ENCODE results near the gene CHTOP.

The CHTOP gene

DNA sequence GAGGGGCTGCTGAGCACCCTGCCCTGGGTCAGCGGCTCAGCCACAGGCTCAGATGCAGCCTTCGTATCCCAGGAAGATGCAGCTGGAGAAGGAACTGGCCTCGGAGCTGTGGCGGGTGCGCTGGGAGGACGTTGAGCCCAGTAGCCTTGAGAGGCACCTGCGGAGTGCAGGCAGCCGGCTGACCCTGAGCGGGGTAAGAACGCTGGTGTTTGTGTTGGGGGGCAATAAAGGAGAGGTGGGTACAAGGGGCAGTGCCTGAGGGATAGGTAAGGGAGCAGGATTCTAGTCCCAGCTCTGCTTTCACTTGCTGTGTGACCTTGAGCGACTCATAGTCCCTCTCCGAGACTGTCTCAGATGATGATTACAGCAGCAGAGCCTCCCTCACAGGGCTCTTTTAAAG lies 51.0 kb downstream of the CHTOP start:
- CTCF ChIA-PET, result no interaction called here
- Mint-ChIP-seq H3K27ac (no peak overlapping the region), H3K4me1 (peaks cover 4% of the 10 kb centered on the region), H3K9me3 (no peaks in the 10 kb centered on the region), H3K36me3 (no peaks in the 10 kb centered on the region), H3K4me3 (no peak overlapping the region), H3K27me3 (peaks cover 77% of the 10 kb centered on the region)
- no peak for DNase-seq

DNA sequence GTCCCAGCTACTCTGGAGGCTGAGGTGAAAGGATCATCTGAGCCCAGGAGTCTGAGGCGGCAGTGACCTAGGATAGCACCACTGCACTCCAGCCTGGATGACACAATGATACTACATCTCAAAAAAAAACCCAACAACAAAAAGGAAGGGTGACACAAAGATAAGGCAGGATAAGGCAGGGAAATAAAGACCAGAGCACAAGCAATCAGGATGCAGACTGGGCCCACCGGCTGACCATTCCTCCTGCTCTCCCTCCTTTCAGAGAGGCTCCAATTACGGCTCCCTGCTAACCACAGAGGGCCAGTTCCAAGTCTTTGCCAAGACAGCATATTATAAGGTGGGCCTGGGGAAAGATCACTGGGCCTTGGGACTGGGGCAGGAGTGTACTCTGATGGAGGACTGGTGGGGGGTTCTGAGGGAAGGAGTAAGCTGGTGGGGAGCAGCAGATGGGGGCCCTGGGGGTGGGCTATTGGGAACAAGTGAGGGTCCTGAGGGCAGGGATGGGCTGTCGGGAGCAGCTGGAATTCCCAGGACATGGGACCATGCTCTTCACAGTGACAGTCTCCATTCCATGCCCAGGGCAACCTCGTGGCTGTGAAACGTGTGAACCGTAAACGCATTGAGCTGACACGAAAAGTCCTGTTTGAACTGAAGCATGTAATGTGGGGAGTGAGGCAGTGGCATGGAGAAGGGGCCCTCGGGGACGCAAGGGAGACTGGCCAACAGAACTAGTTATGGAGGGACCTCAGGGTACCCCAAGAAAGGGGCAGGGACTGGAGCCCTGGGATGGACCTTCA lies 51.9 kb downstream of the CHTOP start:
- CTCF ChIA-PET, result no interaction called here
- Mint-ChIP-seq H3K4me1 (no peaks in the 10 kb centered on the region), H3K36me3 (no peaks in the 10 kb centered on the region), H3K4me3 (no peak overlapping the region), H3K27ac (no peak overlapping the region), H3K9me3 (no peaks in the 10 kb centered on the region), H3K27me3 (peaks cover 76% of the 10 kb centered on the region)
- DNase-seq, result no peak

DNA sequence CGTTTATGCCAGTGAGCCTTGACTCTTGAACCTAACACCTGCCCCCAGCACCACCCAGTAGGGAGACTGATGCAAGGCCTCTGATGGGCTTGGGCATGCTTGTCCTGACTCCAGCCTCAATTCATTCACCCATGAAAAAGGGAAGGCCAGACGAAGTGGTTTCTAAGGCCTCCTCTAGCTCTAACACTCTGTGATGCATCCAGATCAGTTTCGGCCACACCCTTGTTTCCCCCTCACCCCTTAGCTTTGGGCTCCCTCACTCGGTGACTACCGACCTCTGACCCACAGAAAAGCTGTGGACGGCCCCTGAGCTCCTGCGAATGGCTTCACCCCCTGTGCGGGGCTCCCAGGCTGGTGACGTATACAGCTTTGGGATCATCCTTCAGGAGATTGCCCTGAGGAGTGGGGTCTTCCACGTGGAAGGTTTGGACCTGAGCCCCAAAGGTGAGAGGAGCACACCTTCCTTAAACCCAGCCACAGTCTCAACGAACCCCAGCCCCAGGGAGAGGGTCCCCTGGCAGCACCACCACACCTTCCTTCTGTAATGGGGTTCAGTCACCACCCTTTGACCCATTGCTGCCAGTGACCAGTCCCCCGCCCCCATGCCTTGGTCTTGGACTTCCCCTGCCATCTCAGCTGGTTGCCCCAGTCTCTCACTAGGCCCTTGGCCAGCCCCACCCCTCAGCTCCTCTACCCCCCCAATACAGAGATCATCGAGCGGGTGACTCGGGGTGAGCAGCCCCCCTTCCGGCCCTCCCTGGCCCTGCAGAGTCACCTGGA lies 53.7 kb downstream of the CHTOP start:
- Mint-ChIP-seq H3K9me3 (no peaks in the 10 kb centered on the region), H3K36me3 (no peaks in the 10 kb centered on the region), H3K4me3 (no peak overlapping the region), H3K4me1 (peaks cover 5% of the 10 kb centered on the region), H3K27ac (no peak overlapping the region), H3K27me3 (peaks cover 58% of the 10 kb centered on the region)
- CTCF ChIA-PET, result no interaction called here
- DNase-seq, result no peak

DNA sequence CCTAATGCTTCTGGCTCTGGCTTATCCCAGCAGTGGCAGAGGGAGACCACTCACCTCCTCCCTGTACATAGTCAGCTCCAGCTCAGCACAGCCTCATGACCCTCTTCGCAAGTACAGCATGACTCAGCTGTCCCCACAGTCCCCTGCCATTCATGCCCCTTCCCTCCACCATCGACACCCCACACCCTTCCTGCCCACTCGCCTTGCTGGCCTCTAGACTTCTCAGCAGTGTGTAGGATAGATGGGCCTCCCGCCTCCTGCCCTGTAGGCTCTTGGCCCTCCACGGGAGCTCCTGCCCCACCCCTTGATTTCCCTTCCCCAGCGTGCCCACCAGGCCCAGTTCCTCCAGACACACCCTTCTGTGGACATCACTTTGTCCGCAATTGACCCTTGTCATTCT lies 54.4 kb downstream of the CHTOP start:
- H3K27me3 Mint-ChIP-seq, result peaks cover 59% of the 10 kb centered on the region
- no peak overlapping the region for H3K4me3 Mint-ChIP-seq
- peaks cover 5% of the 10 kb centered on the region for H3K4me1 Mint-ChIP-seq
- no peaks in the 10 kb centered on the region for H3K9me3 Mint-ChIP-seq
- no peaks in the 10 kb centered on the region for H3K36me3 Mint-ChIP-seq
- DNase-seq, result no peak
- CTCF ChIA-PET, result no interaction called here
- H3K27ac Mint-ChIP-seq, result no peak overlapping the region

DNA sequence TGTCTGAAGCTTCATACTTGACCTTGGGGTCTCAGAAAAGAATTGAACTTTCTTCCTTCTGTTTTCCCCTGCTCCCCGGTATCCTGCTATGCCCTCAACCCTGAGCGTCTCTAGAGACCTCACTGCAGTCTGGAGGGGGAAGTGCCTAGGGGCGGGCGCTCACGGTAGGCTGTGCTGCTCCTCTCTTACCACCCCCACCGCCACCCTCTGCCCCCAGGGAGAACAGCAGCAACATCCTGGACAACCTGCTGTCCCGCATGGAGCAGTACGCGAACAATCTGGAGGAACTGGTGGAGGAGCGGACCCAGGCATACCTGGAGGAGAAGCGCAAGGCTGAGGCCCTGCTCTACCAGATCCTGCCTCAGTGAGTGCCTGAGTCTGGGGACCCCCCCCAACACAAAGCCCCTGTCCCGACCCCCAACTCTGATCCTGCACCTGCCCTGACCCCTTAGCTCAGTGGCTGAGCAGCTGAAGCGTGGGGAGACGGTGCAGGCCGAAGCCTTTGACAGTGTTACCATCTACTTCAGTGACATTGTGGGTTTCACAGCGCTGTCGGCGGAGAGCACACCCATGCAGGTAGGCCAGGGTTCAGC lies 55.0 kb downstream of the CHTOP start:
- CTCF ChIA-PET, result interaction anchor here (1.0 kb wide), 1 partner anchor 178 kb away, joined by 3 read pairs; no protein-coding TSS in a partner anchor
- Mint-ChIP-seq H3K4me1 (peaks cover 5% of the 10 kb centered on the region), H3K36me3 (no peaks in the 10 kb centered on the region), H3K27me3 (peaks cover 58% of the 10 kb centered on the region), H3K4me3 (no peak overlapping the region), H3K9me3 (no peaks in the 10 kb centered on the region), H3K27ac (no peak overlapping the region)
- DNase-seq, result no peak

DNA sequence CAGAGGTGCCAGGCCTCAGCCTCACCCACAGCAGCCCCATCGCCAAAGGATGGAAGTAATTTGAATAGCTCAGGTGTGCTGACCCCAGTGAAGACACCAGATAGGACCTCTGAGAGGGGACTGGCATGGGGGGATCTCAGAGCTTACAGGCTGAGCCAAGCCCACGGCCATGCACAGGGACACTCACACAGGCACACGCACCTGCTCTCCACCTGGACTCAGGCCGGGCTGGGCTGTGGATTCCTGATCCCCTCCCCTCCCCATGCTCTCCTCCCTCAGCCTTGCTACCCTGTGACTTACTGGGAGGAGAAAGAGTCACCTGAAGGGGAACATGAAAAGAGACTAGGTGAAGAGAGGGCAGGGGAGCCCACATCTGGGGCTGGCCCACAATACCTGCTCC lies 59.6 kb downstream of the CHTOP start:
- CTCF ChIA-PET, result interaction anchor here (0.6 kb wide), 1 partner anchor 419 kb away, joined by 5 read pairs; no protein-coding TSS in a partner anchor
- Mint-ChIP-seq H3K4me3 (no peak overlapping the region), H3K27ac (no peak overlapping the region), H3K9me3 (no peaks in the 10 kb centered on the region), H3K36me3 (no peaks in the 10 kb centered on the region), H3K4me1 (peaks cover 8% of the 10 kb centered on the region), H3K27me3 (peaks cover 37% of the 10 kb centered on the region)
- no peak for DNase-seq
